ENCODE data around the gene CRADD.

- TF ChIP-seq BCL11A (tag by site-specific recombination; IDR thresholded peaks at IDR 0.05; ENCODE audit: low read depth) (no peak), ZBTB6 (tag by site-specific recombination; IDR thresholded peaks at IDR 0.05) (no peak), CTCF (tag by site-specific recombination; IDR thresholded peaks at IDR 0.05) (no peak), ZNF670 (tag by site-specific recombination; IDR thresholded peaks at IDR 0.05; ENCODE audit: low read depth) (no peak), ZNF416 (tag by site-specific recombination; IDR thresholded peaks at IDR 0.05) (no peak), ELK4 (IDR thresholded peaks at IDR 0.05; ENCODE audit: borderline replicate concordance, low read depth, low read length) (no peak), ZNF585B (tag by site-specific recombination; IDR thresholded peaks at IDR 0.05) (no peak), ZNF629 (tag by site-specific recombination; IDR thresholded peaks at IDR 0.05) (no peak), FEZF1 (tag by site-specific recombination; IDR thresholded peaks at IDR 0.05) (no peak), ZNF133 (tag by site-specific recombination; IDR thresholded peaks at IDR 0.05) (no peak), ZNF658 (tag by site-specific recombination; IDR thresholded peaks at IDR 0.05) (no peak), SETDB1 (IDR thresholded peaks at IDR 0.05; ENCODE audit: insufficient read length, low read length) (no peak)
Measured at GRCh38 chr12:93632383-93632782, 44.8 kb upstream of the CRADD start.

All from HEK293 (cell line).